NCI-H2227 treated with DMSO at 0.1 percent for 48 hours (cell line): Measurements from ENCODE around the gene SEZ6L.

Experiments used
- DNase-seq: peaks from one replicate; lab custom pipeline; 2025; lab: John Stamatoyannopoulos, UW

SEZ6L gene

DNA sequence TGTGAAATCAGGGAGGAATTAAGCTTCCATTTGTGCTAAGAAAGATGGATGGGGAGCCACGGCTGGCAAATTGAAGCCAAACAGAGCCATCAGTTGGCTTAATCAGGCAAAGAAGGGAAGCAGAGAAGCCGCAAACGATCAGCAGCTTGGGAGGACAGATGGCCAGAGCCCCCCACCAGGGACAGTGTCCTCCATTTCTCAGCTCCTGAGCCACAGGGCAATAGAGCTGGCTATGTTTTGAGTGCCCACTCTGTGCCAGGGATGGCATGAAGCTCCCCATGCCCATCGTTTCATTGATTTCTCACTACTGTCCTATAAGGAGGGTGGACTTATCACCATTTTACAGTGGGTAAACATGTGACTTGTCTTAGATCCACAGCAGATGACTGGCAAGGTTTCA lies 133.5 kb downstream of the SEZ6L start:
- DNase-seq = no peak

DNA sequence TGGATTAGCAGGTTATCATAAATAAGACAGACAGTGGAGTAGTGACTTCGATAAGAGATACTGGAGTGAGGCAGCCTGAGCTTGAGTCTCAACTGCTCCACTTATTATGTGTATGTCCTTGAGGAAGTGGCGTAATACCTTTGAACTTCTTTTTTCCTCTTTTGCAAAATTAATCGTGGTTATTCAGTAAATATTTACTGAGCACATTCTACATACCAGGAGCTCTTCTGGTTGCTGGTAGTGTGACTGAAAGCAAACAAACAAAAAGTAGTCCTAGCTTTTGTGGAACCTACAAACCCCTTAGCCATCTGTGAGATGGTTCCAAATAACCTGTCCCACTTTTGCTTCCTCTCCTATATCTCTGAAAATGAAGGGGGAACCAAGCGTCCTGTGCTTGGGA lies 134.2 kb downstream of the SEZ6L start:
- DNase-seq = no peak

DNA sequence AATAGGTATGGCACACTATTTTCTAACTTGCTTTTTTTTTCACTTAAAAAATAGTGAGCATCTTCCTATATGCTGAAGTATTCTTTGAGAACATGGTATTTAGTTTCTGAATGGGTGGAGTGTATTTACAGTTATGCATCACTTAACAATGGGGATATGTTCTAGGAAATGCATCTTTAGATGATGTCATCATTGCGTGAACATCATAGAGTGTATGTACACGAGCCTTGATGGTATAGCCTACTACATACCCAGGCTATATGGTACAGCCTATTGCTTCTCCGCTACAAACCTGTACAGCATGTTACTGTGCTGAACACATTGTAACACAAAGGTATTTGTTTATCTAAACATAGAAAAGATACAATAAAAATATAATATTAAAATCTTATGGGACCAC lies 135.5 kb downstream of the SEZ6L start:
- DNase-seq = no peak

DNA sequence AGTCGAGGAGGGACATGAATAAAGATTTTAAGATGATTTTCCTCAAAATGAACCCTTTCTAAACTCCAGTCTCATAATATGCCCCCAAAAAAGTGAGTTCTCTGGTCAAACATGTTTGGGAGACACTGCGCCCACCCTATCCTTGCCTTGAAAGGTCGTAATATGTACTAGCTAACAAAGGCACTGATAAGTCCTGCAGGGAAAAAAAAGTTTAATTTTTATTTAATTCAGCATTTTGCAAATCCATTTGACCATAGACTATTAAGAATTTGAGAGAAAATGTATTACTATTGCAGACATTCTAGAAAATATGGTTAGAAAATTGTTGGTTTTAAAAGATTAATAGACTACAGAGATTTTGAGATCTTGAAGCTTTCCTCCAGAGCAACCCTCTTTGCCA lies 139.2 kb downstream of the SEZ6L start:
- no peak for DNase-seq

DNA sequence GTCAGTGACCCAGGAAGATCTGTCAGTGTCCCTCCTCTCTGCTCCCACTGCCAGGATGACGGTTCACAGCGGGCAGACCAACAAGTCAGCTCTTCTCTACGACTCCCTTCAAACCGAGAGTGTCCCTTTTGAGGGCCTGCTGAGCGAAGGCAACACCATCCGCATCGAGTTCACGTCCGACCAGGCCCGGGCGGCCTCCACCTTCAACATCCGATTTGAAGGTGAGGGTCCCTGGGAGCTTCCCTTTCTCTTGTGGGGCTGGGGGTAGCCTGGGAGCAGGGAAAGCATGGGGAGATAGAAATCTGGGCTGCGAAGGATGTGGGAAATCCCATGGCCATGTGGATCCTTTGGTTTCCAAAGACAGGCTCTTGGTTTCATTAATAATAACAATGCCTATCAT lies 141.4 kb downstream of the SEZ6L start:
- DNase-seq = no peak

DNA sequence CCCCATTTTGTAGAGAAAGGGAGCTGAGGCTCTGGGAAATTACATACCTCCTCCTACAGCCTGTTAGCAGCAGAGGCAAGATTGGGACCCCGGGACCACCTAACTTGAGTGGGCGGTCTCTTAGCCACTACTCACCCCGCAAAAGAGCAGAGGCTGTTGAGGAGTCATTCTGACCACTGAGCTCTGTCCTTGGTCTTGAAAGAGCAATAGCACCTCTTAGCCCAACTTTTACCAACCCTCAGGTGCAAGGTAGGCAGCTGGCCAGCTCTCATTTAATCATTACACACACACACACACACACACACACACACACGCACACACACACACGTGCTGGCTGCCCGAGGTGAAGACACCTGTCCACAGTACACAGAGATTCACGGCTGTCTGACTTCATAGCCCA lies 144.0 kb downstream of the SEZ6L start:
- DNase-seq = no peak

DNA sequence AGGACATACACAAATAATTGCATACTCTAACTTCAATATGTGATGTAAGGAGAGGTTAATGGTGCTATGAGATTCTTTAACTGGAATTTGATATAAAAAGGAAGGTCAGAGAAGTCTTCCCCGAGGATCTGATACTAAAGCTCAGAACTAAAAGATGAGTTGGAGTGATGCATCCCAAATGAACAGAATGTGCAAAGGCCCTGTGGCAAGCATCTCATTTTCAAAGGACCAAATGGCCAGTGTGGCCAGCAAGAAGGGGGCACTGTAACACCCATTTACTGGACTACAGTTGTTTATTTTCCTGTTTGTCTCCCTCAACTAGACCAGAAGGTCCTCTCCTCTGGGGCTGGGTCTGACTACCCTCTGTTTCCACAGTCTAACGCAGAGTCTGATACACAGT lies 144.9 kb downstream of the SEZ6L start:
- no peak for DNase-seq

DNA sequence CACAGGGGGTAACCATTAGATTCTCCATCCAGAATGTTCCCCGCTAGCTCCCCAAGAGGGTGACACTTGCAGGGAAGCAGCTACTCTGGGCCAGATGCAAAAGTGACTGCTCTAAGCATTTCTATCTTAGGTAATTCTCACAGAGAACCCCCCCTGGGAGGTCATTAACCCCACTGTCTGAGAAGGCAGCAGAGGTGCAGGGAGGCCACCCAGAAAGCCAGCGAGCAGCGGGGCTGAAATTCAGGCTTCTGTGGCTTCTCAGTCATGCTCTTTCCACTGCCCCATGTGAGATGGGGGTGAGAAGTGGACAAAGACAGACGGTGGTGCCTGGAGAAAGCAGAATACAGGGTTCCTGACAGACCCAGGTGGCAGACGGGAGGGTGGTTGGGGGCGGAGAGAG lies 145.4 kb downstream of the SEZ6L start:
- DNase-seq = no peak

DNA sequence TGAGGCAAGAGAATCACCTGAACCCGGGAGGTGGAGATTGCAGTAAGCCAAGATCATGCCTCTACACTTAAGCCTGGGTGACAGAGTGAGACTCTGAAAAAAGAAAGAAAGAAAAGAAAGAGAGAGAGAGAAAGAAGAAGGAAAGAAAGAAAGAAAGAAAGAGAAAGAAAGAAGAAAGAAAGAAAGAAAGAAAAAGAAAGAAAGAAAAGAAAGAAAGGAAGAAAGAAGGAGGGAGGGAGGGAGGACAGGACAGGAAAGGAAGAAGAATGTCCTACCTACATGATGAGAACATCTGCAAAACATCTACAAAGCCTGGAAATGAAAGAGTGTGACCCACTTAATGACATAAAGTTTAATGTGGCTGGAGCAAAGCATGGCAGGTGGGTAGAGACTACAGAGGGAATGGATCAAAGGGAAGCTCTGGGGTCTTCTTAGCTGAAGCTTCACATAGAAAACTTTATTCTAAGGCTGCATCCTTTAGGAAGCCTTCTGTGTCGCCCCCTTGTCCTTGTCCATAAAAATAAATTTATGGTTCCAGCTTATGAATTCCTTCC lies 147.5 kb downstream of the SEZ6L start:
- DNase-seq = no peak

DNA sequence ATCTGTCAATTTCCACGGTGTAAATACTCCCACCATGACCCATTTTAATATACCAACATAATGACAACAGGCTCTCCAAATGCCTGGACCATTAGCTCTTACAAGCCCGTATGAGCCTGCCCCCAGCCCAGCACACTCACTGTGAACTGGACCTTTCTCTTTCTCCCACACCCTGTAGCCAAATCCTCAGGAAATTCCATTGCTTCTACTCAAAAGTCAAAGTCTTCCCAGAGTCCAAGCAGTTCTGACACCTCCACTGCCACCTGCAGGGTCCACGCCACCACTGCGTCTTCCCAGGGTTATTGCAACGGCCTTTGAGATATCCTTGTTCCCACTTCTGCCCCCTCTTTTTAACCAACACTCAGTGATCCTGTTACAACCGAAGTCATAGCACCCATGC lies 149.7 kb downstream of the SEZ6L start:
- DNase-seq = no peak

DNA sequence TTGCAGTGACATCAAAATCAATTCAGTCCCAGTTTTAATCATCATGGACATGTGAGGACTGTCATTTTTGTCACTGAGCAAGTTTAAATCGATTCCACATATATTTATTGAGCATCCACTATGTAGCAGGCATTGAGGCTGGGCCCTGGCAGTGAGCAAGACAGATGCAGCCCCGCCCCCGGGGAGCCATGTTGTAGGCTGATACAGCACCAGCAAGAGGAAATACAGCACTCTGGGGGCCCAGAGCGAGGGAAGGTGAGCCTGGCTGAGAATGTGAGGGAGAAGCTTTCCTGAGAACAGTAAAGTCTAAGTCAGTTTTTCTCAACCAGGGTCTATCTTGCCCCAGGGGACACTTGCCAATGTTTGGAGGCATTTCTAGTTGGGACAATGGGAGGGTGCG lies 151.2 kb downstream of the SEZ6L start:
- DNase-seq = no peak

DNA sequence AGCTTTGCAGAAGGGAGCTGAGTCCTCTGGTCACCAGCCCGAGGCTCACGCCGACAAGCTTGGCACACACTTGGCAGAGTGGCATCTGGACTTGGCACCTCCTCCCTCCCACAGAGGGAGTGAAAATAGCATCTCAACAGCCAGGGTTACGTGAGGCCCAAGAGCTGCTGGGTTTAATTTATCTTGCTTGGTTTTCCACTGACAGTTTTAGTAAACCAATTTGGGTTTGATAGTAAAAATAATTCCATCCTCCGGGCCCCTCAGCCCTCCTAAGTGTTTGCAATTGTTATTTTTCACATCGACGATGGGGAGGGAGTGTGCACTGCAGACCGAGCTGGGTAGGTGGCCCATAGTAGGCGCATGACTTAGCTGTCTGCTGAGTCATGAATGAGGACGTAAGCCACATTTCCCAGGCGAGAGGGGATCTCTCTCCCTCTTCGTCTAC lies 152.2 kb downstream of the SEZ6L start:
- no peak for DNase-seq

DNA sequence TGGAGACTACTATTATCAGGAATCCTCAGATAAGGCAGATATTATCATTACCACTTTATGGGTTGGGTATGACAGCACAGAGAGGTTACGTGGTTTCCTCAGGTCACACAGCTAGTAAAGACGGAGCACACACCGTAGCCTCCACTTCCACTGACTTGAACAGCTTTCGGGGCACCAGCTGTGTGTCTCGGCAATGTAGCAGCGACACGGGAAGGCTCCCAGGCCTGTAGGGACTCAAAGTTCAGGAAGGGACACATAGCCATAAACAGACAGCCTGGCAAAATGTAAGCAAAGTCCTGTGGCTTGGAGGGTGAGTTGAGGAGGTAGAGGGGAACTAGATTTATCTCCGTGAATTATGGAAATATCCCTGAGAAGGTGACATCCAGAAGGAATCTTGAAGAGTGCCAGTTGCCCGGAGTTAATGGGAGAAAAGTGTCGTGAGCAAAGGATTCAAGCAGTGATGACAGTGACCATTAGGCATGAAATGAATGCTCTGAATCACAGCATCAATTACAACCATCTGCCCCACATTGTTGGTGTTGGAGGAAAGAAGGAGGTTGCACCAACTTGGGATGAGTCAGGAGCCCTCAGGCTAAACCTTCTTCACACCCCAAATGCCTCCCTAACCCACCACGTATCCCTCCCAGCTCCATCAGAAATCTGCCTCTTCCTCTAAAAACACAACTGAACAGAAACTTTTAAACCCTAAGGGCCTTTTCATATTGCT lies 153.1 kb downstream of the SEZ6L start:
- DNase-seq = peak; percentile 12

DNA sequence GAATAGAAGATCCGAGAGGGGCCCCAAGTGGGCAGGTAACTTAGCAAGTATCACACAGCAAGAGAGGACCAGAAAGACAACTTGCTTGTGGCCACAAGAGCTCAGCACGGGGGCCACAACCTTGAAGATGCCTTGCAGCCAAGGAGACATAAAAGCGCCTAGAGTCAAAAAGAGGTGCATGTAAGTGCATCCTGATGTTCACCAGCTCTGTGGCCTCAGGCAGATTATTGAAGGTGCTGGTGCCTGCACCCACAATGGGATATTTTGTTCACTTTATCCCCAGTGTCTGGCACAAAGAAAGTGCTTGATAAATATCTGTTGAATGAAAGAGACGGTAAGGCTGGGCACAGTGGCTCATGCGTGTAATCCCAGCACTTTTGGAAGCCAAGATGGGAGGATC lies 153.8 kb downstream of the SEZ6L start:
- DNase-seq = no peak

DNA sequence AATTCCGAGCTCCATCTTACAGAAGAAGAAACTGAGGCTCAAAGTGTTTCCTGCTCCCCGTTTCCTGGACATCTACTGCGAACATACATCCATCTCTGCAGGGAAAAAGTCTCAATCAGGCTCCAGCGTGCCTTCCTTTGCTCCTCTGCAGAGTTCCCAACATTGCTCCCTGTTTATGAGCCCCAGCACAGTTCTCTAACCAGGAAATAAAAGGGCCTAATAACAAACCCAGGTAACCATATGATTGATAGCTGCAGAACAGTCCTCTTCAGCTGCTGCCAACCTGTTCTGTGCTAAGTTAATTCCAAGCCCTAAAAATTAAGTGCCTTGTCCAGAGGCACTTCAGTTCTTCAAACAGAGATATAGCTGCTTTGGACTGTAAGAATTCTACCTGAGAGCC lies 154.9 kb downstream of the SEZ6L start:
- DNase-seq = no peak

DNA sequence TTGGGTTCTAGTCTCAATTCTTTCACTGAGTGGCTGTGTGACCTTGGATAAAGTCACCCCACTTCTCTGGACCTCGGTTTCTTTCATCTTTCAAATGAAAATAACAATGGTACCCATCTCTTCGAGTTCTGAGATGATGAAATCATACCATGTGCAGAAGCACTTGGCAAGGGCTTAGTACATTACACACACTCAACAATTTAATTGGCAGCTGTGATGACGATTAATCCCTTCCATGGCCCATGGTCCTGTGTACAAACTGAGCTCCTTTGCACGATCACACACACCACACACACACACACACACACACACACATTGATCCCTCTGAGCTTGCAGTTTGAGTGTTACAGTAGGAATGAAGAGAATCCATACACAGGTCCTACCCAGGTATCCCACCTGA lies 156.4 kb downstream of the SEZ6L start:
- DNase-seq = no peak

DNA sequence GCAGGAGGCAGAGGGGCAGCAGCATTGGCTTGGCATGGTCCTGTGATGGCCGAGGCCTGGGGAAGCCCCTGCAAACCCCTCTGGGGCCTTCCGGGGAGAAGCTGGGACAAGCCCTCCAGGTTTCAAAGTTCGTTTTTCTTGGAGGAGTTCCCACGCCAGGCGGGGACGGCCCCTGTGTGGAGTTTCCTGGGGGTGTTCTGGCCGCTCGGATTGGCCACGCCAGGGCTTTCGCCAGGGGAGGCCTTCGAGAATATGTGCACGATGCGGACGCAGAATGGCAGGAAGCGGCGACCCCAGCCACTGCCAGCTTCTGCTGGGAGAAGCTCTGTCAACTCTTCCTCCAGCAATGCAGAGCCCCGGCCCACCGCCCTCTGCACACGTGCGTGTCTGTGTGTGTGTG lies 157.5 kb downstream of the SEZ6L start:
- no peak for DNase-seq

DNA sequence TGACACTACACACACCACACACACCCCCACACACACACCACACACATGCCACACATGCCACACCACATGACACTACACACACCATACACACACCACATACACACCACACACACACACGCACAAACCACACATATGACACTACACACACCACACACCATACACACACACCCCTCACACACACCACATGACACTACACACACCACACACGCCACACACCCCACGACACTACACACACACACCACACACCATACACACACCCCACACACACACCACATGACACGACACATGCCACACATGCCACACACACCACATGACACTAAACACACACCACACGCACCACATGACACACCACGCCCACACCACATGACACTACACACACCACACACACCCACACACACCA lies 158.0 kb downstream of the SEZ6L start:
- DNase-seq = no peak

DNA sequence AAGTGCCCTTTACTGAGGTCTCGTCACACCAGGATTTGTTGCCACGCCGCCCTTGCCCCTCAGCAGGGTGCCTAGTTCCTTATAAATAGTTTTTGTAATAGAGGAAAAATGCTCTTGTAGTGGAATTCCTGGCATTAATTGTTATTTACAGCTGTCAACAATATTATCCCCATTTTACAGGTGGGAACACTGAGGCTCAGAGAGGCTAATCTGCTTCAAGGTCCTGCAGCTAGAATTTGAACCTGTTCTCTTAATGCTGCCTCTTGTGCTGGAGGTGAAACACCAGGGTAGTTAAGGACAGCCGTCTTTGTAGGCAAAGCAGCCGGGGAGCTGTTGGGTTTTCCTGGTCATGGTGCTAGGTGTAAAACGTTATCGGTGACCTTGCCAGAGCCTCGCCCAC lies 159.0 kb downstream of the SEZ6L start:
- no peak for DNase-seq

DNA sequence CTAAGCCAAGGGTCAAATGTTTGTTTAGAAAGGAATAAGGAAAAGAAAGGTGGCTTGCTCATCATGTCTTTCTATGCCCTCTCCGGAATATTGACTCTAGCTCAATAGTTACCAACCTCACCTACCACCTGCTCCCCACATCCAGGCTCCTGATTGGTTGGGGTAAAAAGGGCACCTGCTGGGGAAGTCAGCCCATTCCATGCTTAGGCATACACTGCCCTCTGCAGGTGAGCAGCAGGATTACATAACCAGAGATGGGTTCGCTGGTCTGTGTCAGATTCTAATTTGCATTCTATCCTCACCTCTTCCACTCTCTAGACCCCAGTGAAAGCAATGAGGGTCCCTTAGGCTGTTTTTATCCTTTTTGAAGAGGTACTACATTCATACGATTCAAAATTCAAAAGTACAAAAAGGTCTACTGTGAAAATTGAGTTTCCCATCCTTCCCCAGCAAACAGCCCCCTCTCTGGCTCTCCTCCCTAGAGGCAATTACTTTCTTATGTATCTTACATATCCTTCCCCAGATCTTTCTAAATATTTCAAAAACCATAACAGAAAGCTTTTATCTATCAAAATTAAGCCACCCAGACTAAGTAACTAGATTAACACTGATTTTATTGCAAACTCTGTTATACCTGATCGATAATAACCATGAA lies 161.8 kb downstream of the SEZ6L start:
- DNase-seq = peak; percentile 57

DNA sequence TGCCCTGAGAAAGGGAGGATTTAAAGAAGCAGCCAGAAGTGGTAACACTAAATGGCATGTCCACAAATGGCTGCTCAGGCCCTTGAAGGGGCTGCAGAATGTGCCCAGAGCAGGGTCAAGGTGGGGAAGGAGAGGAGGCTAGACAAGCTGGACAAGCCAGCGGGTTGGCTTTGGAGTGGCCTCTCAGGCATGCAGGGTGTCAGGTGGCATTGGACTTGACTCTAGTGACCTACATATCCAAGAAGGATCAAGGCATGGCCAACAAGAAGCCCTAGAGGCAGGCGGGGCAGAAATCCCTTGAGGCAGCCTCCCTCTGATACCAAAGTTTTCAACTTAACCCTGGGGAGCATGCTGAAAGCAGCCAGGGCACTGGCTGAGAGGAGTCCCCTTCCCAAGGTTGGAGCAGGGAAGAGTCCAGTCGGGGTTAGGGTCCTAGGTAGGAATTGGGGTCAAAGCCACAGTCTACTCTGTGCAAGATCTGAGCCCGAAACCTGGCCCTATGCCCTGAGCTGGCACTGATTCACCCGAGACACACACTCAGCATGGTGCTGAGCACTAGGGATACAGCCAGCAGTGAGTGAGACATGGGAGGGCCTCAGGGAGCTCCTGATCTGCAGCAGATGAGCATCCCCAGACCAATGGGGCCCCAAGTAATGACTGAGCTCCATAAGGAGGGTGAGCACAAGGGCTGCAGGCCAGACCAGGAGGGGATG lies 164.0 kb downstream of the SEZ6L start:
- DNase-seq = no peak

DNA sequence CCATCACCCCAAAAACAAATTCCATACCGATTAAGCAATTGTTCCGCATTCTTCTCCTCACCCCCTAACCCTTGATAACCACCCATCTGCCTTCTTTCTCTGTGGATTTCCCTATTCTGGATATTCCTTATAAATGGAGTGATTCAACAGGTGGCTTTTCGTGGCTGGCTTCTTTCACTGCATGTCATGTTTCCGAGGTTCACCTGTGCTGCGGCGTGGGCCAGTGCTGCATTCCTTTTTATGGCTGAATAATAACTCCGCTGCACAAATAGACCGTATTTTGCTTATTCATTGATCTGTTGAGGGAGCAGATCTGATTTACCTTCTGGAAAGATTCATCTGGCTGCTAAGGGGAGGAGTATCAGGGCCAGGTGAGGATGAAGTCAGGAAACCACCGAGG lies 165.0 kb downstream of the SEZ6L start:
- no peak for DNase-seq

DNA sequence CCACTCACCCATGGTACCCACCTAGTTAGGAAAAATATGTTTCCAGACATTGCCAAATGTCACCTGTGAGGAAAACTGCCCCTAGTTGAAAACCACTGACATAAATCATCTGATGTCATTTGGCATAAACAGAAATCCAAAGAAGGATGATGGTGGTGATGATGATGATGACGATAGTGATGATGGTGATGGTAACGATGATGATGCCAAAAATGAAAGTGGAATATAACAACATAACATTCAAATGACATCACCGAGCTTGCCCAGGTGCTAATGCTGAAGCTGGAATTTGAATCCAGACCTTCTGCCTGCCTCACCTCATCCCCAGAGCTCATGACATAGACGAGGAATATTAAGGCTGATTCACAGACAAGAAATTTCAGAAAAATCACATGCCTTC lies 167.5 kb downstream of the SEZ6L start:
- no peak for DNase-seq
